Right kidney (tissue), 1 donor: ENCODE results near the gene RAF1.

Source experiments
- DNase-seq: peaks from one replicate; pipeline ENCODE4 v3.0.0-alpha.2; 2016

Gene RAF1

DNA sequence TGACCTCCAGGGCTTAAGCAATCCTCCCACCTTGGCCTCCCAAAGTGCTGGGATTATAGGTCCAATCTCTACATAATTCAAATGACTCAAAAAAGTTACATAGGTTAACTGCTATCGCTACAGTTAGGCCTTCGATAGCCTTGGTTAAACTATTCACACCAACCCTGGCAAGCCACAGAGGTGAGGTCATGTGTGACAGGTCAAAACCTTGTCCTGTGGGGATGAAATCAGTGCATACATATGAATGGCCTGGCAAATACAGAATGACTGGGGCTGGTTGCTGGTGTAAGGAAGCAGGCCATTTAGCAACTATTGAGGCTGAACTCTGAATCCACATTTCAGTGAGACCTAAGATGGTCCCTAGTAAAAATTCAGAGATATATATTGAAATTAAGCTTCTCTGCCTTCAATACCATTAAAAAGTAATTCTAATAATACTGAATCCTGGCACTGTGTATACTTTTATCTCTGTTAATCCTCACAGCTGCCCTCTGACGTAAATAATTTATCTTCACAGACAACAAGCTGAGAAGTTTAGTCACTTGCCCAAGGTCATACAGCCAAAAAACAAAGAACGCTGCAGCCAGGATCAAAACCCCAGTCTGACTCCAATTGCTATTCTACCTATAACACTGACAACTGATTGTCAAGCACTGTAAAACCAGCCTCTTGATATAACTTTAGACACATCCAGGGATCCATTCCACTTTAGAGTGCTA is 71.8 kb downstream of the RAF1 start:
- no peak for DNase-seq

DNA sequence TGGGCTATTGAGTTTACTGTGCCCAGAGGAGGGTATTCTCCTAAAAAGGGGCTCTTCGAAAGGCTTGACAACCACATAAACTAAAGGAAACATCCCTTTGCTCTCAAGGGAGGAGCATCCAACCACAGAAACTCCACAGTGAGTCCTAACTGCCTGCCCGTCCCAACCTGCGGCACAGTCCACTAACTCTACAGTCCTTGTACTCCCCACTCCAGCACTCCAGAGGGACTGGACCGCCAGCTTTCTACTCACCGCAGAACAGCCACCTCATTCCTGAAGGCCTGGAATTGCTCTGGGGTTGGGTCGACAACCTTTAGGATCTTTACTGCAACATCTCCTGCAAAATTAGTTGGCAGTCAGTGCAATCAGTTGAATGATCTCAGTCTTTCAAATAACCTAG is 72.5 kb downstream of the RAF1 start:
- no peak for DNase-seq

DNA sequence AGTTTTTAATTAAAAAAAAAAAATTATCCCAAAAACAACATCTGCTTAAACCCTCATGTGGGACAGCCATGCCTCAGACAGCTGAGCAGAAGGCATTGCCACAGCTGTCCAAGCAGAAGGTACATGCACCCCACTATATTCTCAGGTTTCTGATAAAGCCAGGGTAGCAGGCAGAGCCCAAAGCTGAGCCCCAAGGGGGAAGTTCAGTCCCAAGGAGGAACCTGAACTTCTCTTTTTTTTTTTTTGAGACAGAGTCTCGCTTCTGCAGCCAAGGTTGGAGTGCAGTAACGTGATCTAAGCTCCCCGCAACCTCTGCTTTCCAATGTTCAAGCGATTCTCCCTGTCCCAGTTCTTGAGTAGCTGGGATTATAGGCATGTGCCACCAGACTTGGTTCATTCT is 73.8 kb downstream of the RAF1 start:
- DNase-seq: no peak

DNA sequence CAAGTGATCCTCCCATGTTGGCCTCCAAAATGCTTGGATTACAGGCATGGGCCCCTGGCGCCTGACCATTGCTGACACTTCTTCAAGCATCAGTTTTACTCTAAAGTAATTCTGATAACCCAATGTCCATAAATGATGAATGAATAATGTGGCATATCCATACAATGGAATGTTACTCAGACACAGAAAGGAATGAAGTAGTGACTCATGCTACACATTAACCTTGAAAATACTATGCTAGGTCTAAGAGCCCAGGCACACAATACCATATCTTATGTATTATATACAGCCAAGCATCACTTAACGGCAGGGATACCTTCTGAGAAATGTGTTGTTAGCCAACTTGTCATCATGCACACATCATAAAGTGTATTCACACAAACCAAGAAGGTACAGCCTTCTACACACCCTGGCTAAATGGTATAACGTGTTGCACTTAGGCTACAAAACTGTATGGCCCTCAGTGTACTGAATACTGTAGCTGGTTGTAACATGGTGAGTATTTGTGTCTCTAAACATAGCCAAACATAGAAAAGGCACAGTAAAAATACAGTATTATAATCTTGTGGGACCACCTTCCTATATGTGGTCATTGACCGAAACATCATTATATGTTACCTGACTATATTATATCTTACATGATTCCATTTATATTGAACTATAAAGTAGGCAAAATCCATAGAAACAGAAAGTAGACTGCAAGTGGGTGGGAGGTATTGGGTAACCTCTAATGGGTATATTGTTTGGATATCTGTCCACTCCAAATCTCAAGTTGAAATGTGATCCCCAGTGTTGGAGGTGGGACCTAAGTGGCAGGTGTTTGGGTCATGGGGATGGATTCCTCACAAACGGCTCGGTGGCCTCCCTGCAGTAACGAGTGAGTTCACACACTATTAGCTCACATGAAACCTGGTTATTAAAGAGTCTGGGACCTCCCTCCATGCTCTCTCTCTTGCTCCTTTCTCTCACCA is 75.6 kb downstream of the RAF1 start:
- no peak for DNase-seq

DNA sequence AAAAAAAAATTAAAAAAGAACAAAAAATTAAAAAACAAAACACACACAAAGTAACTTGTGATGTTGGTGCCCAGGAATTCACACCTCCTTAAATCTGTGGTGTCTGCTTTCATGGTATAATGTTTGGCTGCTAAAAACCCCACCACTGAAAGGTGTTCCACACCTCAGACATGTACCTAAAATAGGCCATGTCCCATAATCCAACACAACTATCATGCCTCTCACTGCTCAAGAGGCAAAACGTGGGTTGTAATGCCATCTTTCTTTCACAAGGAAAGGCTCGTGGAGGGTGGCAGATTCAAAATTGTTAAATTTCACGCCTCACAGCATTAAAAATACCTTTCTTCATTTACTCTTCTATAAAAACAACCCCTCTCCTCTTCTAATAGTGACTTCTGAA is 77.5 kb downstream of the RAF1 start:
- no peak for DNase-seq

DNA sequence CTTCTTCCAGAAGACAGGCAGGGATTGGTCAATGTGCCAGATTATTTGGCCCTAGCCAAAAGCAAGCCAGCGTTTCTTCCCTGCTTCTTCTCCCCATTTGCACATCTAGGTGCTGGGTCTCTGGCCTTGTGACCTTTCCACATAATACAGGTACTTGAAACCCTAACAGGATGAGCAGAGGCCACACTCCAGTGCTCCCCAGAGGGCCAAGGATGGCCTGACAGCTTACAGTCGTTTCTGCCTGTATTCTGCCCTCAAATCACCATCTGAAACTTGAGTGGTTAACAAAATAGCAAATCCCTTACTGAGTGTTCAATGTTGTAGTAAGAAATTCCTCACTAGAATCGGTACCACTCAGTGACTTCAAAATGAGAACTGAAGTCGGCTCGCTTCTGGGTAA is 77.9 kb downstream of the RAF1 start:
- DNase-seq: no peak

DNA sequence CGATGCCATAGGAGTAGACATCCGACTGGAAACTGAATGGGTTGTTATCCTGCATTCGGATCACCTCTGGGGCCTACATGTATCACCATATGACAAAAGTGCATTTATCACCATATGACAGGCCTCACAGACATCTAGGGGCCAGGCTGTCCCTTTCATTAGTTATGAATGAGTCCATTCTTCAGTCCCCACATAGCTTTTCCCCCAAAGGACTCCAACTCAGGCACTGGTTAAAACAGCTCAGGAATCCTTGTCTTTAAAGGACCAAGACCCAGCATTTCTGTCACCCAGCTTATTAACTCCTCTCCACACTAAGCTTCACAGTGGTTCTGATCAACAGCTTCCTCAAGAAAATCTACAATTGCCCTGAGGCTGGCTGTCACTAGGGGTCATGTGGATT is 78.7 kb downstream of the RAF1 start:
- no peak for DNase-seq

DNA sequence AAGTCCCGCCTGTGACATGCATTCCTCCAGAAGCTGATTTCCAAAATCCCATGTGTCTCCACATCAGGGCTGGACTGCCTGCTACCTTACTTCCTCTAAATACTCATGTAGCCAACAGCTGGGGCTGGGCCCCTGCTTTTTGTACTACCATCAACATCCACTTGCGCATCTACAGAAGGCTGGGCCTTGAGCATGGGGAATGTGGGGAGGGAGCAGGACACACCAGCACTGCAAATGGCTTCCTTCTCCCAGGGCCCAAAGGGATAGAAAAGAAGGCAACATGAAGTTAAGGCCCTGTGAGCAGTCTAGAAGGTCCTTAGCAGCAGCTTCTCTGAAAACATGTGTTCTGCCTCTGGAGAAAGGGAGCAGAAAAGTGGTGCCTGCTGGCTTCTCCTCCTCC is 79.8 kb downstream of the RAF1 start:
- no peak for DNase-seq

GRCh38 chr3:12583280-12583679 is 80.6 kb downstream of the RAF1 start:
- no peak for DNase-seq

DNA sequence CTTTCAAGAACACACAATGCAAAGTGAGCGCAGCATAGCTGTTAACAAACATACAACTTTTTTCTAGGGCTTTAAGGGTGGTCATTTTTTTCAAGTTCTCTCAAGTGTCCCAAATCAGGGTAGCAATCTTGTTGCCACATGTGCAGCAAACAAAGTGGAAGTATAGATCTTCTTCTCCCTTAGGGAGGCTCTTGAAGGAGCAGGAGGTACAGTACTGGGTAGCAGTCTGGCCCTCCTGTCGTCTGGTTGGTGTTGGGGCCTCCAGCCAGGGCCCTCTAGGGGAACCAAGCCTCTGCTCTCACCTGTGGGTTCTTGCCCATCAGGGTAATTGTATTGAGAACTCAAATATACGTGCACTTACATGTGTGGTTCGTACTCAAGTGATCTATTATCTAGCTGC is 81.2 kb downstream of the RAF1 start:
- DNase-seq: no peak

DNA sequence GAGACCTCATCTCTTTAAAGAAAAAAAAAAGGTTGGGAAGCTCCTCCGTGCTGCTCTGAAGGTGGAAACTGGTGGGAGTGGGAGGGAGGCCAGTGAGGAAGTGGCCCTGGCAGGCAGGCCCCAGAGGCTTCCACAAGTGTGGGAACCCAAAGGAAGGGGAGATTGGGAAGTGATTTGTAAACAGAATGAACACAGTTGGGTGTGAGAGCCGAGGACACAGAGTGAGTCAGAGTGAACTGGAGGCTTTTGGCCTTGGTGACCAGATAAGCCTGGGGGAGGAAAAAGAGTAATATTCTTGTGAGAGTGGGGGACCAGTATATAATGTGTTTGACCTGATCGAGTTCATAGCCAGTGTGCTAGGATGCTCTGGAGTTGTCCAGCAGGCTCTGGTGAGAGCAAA is 84.0 kb downstream of the RAF1 start:
- DNase-seq: no peak

- DNase-seq: no peak
These were observed 84.5 kb downstream of the RAF1 start for GRCh38 chr3:12579456-12579855.

GRCh38 chr3:12578742-12579141 is 85.2 kb downstream of the RAF1 start:
- DNase-seq: no peak

- DNase-seq: no peak
These were observed 86.5 kb downstream of the RAF1 start for GRCh38 chr3:12577379-12577778.

- no peak for DNase-seq
These were observed 89.3 kb downstream of the RAF1 start for GRCh38 chr3:12574661-12575060.

GRCh38 chr3:12574131-12574530 is 89.8 kb downstream of the RAF1 start:
- DNase-seq: no peak

- no peak for DNase-seq
These were observed 91.9 kb downstream of the RAF1 start for GRCh38 chr3:12571986-12572385.

DNA sequence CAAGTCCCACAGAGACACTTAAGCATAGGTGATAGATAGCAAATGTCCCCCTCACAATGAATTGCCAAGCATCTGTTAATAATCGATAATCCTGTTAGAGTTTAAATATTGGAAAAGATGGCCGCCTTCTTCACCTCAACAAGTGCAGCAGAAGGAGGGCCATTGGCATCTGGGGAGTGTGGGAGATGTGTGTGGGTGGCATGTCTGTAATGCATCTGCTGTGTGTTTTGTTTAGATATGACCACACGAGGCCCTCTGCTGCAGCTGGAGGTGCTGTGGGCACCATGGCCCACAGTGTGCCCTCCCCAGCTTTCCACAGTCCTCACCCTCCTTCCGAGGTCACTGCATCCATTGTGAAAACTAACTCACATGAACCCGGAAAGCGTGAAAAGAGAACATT is 94.1 kb downstream of the RAF1 start:
- no peak for DNase-seq

- DNase-seq: no peak
These were observed 95.2 kb downstream of the RAF1 start for GRCh38 chr3:12568747-12569146.

- no peak for DNase-seq
These were observed 96.9 kb downstream of the RAF1 start for GRCh38 chr3:12566976-12567375.

- DNase-seq: no peak
These were observed 101.5 kb downstream of the RAF1 start for GRCh38 chr3:12562451-12562850.

GRCh38 chr3:12561397-12561796 is 102.5 kb downstream of the RAF1 start:
- no peak for DNase-seq

- DNase-seq: no peak
These were observed 103.3 kb downstream of the RAF1 start for GRCh38 chr3:12560505-12561190.
